ENCODE results near the gene ABHD2. TPM values are rescaled to one million over a fixed set of nuclear protein-coding genes. Genes with fewer than 3 reads are reported as not detected.

ABHD2 gene
- total and polyA plus RNA-seq, 2 experiments from 2014 or later = 5.2 to 15.2 TPM

DNA sequence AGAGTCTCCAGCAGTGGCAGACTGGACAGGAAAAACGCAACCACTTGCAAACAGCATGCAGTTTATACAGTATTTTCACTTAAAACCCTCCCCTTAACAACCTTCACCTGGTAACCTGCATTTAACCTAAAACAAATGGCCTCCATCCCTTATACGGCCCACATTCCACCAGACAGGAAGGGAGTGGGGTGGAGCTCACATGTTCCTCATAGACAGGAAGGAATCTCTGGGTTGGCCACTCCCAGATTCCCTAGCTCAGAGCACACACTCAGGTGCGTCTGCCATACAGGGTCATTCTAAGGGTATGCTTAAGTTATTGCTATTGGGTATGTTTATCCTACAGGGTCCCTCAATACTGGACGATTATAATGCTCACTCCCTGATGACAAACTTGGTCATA lies 16.8 kb upstream of the ABHD2 start:
- Histone ChIP-seq H3K27me3 (ENCODE audit: insufficient read depth) (no peaks in the 10 kb centered on the region), H3K9me2 (ENCODE audit: insufficient read depth) (no peaks in the 10 kb centered on the region), H3K4me1 (ENCODE audit: insufficient read depth) (no peaks in the 10 kb centered on the region), H2AFZ (no peak overlapping the region; the same call in 1 of the 2 replicates), H3F3A (replicated peaks; ENCODE audit: low read depth) (no peaks in the 10 kb centered on the region), H3K4me3 (no peak overlapping the region), H4K20me1 (replicated peaks; ENCODE audit: insufficient read depth) (no peaks in the 10 kb centered on the region), H3K36me3 (ENCODE audit: insufficient read depth) (peaks cover 4% of the 10 kb centered on the region; the same call in 1 of the 2 replicates), H3K27ac (ENCODE audit: low read depth) (no peak overlapping the region), H3K4me2 (no peak overlapping the region), H3K79me2 (replicated peaks; ENCODE audit: insufficient read depth) (no peaks in the 10 kb centered on the region)
- Mint-ChIP-seq H3K36me3 (ENCODE audit: low read depth) (peaks cover 29% of the 10 kb centered on the region), H3K9me3 (peaks cover 30% of the 10 kb centered on the region), H3K4me1 (no peaks in the 10 kb centered on the region), H3K27me3 (ENCODE audit: insufficient read depth, low read depth, poor library complexity) (peaks cover 4% of the 10 kb centered on the region), H3K27ac (no peak overlapping the region), H3K4me3 (no peak overlapping the region)
- DNase-seq (ENCODE audit: low spot score) (peak; percentile 38), ATAC-seq (no peak)
- TF ChIP-seq EZH2phosphoT487 (IDR thresholded peaks at IDR 0.05; ENCODE audit: unreplicated experiment) = no peak
- no peak for TF ChIP-seq NANOG (IDR thresholded peaks at IDR 0.05; ENCODE audit: borderline replicate concordance)
- no peak for TF ChIP-seq CREB1 (CRISPR knock-in tag; IDR thresholded peaks at IDR 0.05; ENCODE audit: low read depth)
- TF ChIP-seq, protein P1, sequence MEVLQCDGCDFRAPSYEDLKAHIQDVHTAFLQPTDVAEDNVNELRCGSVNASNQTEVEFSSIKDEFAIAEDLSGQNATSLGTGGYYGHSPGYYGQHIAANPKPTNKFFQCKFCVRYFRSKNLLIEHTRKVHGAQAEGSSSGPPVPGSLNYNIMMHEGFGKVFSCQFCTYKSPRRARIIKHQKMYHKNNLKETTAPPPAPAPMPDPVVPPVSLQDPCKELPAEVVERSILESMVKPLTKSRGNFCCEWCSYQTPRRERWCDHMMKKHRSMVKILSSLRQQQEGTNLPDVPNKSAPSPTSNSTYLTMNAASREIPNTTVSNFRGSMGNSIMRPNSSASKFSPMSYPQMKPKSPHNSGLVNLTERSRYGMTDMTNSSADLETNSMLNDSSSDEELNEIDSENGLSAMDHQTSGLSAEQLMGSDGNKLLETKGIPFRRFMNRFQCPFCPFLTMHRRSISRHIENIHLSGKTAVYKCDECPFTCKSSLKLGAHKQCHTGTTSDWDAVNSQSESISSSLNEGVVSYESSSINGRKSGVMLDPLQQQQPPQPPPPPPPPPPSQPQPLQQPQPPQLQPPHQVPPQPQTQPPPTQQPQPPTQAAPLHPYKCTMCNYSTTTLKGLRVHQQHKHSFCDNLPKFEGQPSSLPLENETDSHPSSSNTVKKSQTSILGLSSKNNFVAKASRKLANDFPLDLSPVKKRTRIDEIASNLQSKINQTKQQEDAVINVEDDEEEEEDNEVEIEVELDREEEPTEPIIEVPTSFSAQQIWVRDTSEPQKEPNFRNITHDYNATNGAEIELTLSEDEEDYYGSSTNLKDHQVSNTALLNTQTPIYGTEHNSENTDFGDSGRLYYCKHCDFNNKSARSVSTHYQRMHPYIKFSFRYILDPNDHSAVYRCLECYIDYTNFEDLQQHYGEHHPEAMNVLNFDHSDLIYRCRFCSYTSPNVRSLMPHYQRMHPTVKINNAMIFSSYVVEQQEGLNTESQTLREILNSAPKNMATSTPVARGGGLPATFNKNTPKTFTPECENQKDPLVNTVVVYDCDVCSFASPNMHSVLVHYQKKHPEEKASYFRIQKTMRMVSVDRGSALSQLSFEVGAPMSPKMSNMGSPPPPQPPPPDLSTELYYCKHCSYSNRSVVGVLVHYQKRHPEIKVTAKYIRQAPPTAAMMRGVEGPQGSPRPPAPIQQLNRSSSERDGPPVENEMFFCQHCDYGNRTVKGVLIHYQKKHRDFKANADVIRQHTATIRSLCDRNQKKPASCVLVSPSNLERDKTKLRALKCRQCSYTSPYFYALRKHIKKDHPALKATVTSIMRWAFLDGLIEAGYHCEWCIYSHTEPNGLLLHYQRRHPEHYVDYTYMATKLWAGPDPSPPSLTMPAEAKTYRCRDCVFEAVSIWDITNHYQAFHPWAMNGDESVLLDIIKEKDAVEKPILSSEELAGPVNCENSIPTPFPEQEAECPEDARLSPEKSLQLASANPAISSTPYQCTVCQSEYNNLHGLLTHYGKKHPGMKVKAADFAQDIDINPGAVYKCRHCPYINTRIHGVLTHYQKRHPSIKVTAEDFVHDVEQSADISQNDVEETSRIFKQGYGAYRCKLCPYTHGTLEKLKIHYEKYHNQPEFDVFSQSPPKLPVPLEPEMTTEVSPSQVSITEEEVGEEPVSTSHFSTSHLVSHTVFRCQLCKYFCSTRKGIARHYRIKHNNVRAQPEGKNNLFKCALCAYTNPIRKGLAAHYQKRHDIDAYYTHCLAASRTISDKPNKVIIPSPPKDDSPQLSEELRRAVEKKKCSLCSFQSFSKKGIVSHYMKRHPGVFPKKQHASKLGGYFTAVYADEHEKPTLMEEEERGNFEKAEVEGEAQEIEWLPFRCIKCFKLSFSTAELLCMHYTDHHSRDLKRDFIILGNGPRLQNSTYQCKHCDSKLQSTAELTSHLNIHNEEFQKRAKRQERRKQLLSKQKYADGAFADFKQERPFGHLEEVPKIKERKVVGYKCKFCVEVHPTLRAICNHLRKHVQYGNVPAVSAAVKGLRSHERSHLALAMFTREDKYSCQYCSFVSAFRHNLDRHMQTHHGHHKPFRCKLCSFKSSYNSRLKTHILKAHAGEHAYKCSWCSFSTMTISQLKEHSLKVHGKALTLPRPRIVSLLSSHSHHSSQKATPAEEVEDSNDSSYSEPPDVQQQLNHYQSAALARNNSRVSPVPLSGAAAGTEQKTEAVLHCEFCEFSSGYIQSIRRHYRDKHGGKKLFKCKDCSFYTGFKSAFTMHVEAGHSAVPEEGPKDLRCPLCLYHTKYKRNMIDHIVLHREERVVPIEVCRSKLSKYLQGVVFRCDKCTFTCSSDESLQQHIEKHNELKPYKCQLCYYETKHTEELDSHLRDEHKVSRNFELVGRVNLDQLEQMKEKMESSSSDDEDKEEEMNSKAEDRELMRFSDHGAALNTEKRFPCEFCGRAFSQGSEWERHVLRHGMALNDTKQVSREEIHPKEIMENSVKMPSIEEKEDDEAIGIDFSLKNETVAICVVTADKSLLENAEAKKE (CRISPR knock-in tag; IDR thresholded peaks at IDR 0.05) = no peak
- no peak for TF ChIP-seq JUNB (IDR thresholded peaks at IDR 0.05; ENCODE audit: unreplicated experiment)

DNA sequence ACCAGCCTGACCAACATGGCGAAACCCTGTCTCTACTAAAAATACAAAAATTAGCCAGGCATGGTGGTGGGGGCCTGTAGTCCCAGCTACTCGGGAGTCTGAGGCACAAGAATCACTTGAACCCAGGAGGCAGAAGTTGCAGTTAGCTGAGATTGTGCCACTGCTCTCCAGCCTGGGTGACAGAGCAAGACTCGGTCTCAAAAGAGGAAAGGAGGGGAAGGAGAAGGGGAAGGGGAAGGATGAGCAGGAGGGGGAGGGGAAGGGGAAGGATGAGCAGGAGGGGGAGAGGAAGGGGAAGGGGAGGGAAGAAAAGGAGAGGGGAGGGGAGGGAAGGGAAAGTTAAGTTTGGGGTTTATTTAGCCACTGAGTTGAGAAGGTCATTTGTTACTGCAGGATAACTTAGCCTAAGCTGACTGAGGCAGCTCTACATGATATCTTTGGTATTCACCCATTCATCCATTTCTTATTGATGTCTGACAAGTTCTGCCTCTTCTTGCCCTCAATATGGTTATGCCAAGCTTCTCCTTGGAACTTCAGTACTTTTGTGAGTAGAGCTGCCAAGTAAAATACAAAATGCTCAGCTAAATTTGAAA lies 15.9 kb upstream of the ABHD2 start:
- H3K4me1 Mint-ChIP-seq = no peaks in the 10 kb centered on the region
- Histone ChIP-seq H3K9me2 (ENCODE audit: insufficient read depth) (no peaks in the 10 kb centered on the region), H4K20me1 (replicated peaks; ENCODE audit: insufficient read depth) (no peaks in the 10 kb centered on the region)
- no peak for TF ChIP-seq POLR2AphosphoS5 (IDR thresholded peaks at IDR 0.05; ENCODE audit: low read depth)
- TF ChIP-seq STAT1 (IDR thresholded peaks at IDR 0.05; ENCODE audit: unreplicated experiment) = no peak
- TF ChIP-seq, protein P1 (CRISPR knock-in tag; IDR thresholded peaks at IDR 0.05) = no peak

More for the DNA sequence above, 15.9 kb upstream of the ABHD2 start:
- Mint-ChIP-seq H3K27ac (no peak overlapping the region), H3K36me3 (ENCODE audit: low read depth) (peaks cover 21% of the 10 kb centered on the region), H3K9me3 (peaks cover 21% of the 10 kb centered on the region), H3K27me3 (ENCODE audit: insufficient read depth, low read depth, poor library complexity) (peaks cover 4% of the 10 kb centered on the region), H3K4me3 (no peak overlapping the region)
- no peak overlapping the region for H3K27ac ChIP-seq (ENCODE audit: low read depth)
- no peaks in the 10 kb centered on the region for H3F3A ChIP-seq (replicated peaks; ENCODE audit: low read depth)
- H3K4me1 ChIP-seq (ENCODE audit: insufficient read depth) = no peaks in the 10 kb centered on the region
- H2AFZ ChIP-seq = no peak overlapping the region
- H3K4me3 ChIP-seq = no peak overlapping the region
- no peaks in the 10 kb centered on the region for H3K27me3 ChIP-seq (ENCODE audit: insufficient read depth)
- no peaks in the 10 kb centered on the region; the same call in 1 of the 2 replicates for H3K36me3 ChIP-seq (ENCODE audit: insufficient read depth)
- no peak overlapping the region for H3K4me2 ChIP-seq
- ATAC-seq (no peak), DNase-seq (ENCODE audit: low spot score) (no peak)
- no peaks in the 10 kb centered on the region for H3K79me2 ChIP-seq (replicated peaks; ENCODE audit: insufficient read depth)

All from GM23338 (cell line).